Measurements from ENCODE around the gene RAET1G.

RAET1G gene

GRCh38 chr6:149876241-149876933, 46.5 kb downstream of the RAET1G start:
- Histone ChIP-seq H2AFZ (ENCODE audit: insufficient read depth, low read length, poor library complexity) (no peak overlapping the region), H3K23ac (ENCODE audit: low read length) (no peak overlapping the region), H3K14ac (ENCODE audit: low read length) (no peak overlapping the region), H3K4me3 (ENCODE audit: low read depth, low read length) (no peak overlapping the region), H3K79me1 (ENCODE audit: low read length) (no peaks in the 10 kb centered on the region), H4K12ac (ENCODE audit: low read depth, low read length) (no peak overlapping the region), H3K9me3 (ENCODE audit: insufficient read depth, low read depth, low read length) (no peaks in the 10 kb centered on the region), H3K18ac (ENCODE audit: low read length) (no peak overlapping the region), H3K4ac (ENCODE audit: low read depth, low read length) (no peak overlapping the region), H3K9ac (ENCODE audit: low read length) (no peak overlapping the region), H2AK5ac (ENCODE audit: low read length) (no peak overlapping the region), H2BK5ac (ENCODE audit: low read depth, low read length, poor library complexity) (no peak overlapping the region), H3K27me3 (ENCODE audit: insufficient read depth, low read length) (no peaks in the 10 kb centered on the region), H3K27ac (ENCODE audit: low read depth, low read length) (no peak overlapping the region), H4K91ac (ENCODE audit: low read depth, low read length) (no peak overlapping the region), H4K8ac (ENCODE audit: low read depth, low read length) (no peak overlapping the region), H3K4me1 (ENCODE audit: control insufficient read depth in 1 of 2, insufficient read depth in 2 of 2, low read length in 2 of 2) (no peaks in the 10 kb centered on the region), H3K4me2 (ENCODE audit: low read length) (no peak overlapping the region), H2BK12ac (ENCODE audit: low read length) (no peak overlapping the region), H2BK120ac (ENCODE audit: insufficient read depth, low read length, poor library complexity) (no peak overlapping the region), H3K36me3 (ENCODE audit: control insufficient read depth in 1 of 2, insufficient read depth in 2 of 2, low read length in 2 of 2) (no peaks in the 10 kb centered on the region), H3K79me2 (ENCODE audit: control insufficient read depth, insufficient read depth, low read length, poor library complexity) (no peaks in the 10 kb centered on the region)
- WGBS (ENCODE audit: extremely low coverage, insufficient coverage, insufficient read length): no CpG with 5 or more reads among the region's 3 CpGs
- DNase-seq: no peak

DNA sequence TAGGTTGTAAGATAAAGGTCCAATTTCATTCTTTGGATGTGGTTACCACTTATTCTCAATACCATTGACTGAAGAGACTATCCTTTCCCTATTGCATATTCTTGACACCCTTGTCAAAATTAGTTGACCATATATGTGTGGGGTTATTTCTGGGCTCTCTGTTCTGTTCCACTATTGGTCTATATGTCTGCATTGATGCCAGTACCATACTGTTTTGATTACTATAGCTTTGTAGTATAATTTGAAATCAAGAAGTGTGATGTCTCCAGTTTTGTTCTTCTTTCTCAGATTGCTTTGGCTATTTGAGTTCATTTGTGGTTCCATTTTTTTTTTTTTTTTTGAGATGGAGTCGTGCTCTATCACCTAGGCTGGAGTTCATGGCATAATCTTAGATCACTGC, 50.7 kb downstream of the RAET1G start:
- Histone ChIP-seq H3K4me1 (ENCODE audit: control insufficient read depth in 1 of 2, insufficient read depth in 2 of 2, low read length in 2 of 2) (no peaks in the 10 kb centered on the region), H3K4ac (ENCODE audit: low read depth, low read length) (no peak overlapping the region), H3K27ac (ENCODE audit: low read depth, low read length) (no peak overlapping the region), H4K8ac (ENCODE audit: low read depth, low read length) (no peak overlapping the region), H3K23ac (ENCODE audit: low read length) (no peak overlapping the region), H2BK5ac (ENCODE audit: low read depth, low read length, poor library complexity) (no peak overlapping the region), H3K79me1 (ENCODE audit: low read length) (no peaks in the 10 kb centered on the region), H4K91ac (ENCODE audit: low read depth, low read length) (no peak overlapping the region), H2AK5ac (ENCODE audit: low read length) (no peak overlapping the region), H3K18ac (ENCODE audit: low read length) (no peak overlapping the region), H3K9ac (ENCODE audit: low read length) (no peak overlapping the region), H2BK12ac (ENCODE audit: low read length) (no peak overlapping the region), H4K12ac (ENCODE audit: low read depth, low read length) (no peak overlapping the region), H3K36me3 (ENCODE audit: control insufficient read depth in 1 of 2, insufficient read depth in 2 of 2, low read length in 2 of 2) (no peaks in the 10 kb centered on the region), H3K4me3 (ENCODE audit: low read depth, low read length) (no peak overlapping the region), H3K9me3 (ENCODE audit: insufficient read depth, low read depth, low read length) (no peaks in the 10 kb centered on the region), H3K27me3 (ENCODE audit: insufficient read depth, low read length) (no peaks in the 10 kb centered on the region), H3K14ac (ENCODE audit: low read length) (no peak overlapping the region), H2BK120ac (ENCODE audit: insufficient read depth, low read length, poor library complexity) (no peak overlapping the region), H3K4me2 (ENCODE audit: low read length) (no peak overlapping the region), H2AFZ (ENCODE audit: insufficient read depth, low read length, poor library complexity) (no peak overlapping the region), H3K79me2 (ENCODE audit: control insufficient read depth, insufficient read depth, low read length, poor library complexity) (no peaks in the 10 kb centered on the region)
- no peak for DNase-seq
- WGBS (ENCODE audit: extremely low coverage, insufficient coverage, insufficient read length): no CpG with 5 or more reads among the region's 1 CpG

GRCh38 chr6:149871182-149871581, 51.7 kb downstream of the RAET1G start:
- Histone ChIP-seq H3K9ac (ENCODE audit: low read length) (no peak overlapping the region), H3K4ac (ENCODE audit: low read depth, low read length) (no peak overlapping the region), H4K12ac (ENCODE audit: low read depth, low read length) (no peak overlapping the region), H4K8ac (ENCODE audit: low read depth, low read length) (no peak overlapping the region), H2BK120ac (ENCODE audit: insufficient read depth, low read length, poor library complexity) (no peak overlapping the region), H3K79me1 (ENCODE audit: low read length) (no peaks in the 10 kb centered on the region), H3K27ac (ENCODE audit: low read depth, low read length) (no peak overlapping the region), H2BK12ac (ENCODE audit: low read length) (no peak overlapping the region), H3K9me3 (ENCODE audit: insufficient read depth, low read depth, low read length) (no peaks in the 10 kb centered on the region), H3K36me3 (ENCODE audit: control insufficient read depth in 1 of 2, insufficient read depth in 2 of 2, low read length in 2 of 2) (no peaks in the 10 kb centered on the region), H3K14ac (ENCODE audit: low read length) (no peak overlapping the region), H4K91ac (ENCODE audit: low read depth, low read length) (no peak overlapping the region), H2BK5ac (ENCODE audit: low read depth, low read length, poor library complexity) (no peak overlapping the region), H3K23ac (ENCODE audit: low read length) (no peak overlapping the region), H2AFZ (ENCODE audit: insufficient read depth, low read length, poor library complexity) (no peak overlapping the region), H3K79me2 (ENCODE audit: control insufficient read depth, insufficient read depth, low read length, poor library complexity) (no peaks in the 10 kb centered on the region), H2AK5ac (ENCODE audit: low read length) (no peak overlapping the region), H3K18ac (ENCODE audit: low read length) (no peak overlapping the region), H3K27me3 (ENCODE audit: insufficient read depth, low read length) (no peaks in the 10 kb centered on the region), H3K4me1 (ENCODE audit: control insufficient read depth in 1 of 2, insufficient read depth in 2 of 2, low read length in 2 of 2) (no peaks in the 10 kb centered on the region), H3K4me2 (ENCODE audit: low read length) (no peak overlapping the region), H3K4me3 (ENCODE audit: low read depth, low read length) (no peak overlapping the region)
- DNase-seq: no peak
- no CpG with 5 or more reads among the region's 2 CpGs for WGBS (ENCODE audit: extremely low coverage, insufficient coverage, insufficient read length)

- Histone ChIP-seq H2AFZ (ENCODE audit: insufficient read depth, low read length, poor library complexity) (no peak overlapping the region), H3K9me3 (ENCODE audit: insufficient read depth, low read depth, low read length) (no peaks in the 10 kb centered on the region)
These were observed 53.5 kb downstream of the RAET1G start for GRCh38 chr6:149869275-149869892.

More at GRCh38 chr6:149869275-149869892, 53.5 kb downstream of the RAET1G start:
- H3K27me3 ChIP-seq (ENCODE audit: insufficient read depth, low read length): no peaks in the 10 kb centered on the region
- H4K91ac ChIP-seq (ENCODE audit: low read depth, low read length): no peak overlapping the region
- no peak overlapping the region for H2BK5ac ChIP-seq (ENCODE audit: low read depth, low read length, poor library complexity)
- H4K12ac ChIP-seq (ENCODE audit: low read depth, low read length): no peak overlapping the region
- H3K27ac ChIP-seq (ENCODE audit: low read depth, low read length): no peak overlapping the region
- H2BK12ac ChIP-seq (ENCODE audit: low read length): no peak overlapping the region
- H3K36me3 ChIP-seq (ENCODE audit: control insufficient read depth in 1 of 2, insufficient read depth in 2 of 2, low read length in 2 of 2): no peaks in the 10 kb centered on the region
- no CpG with 5 or more reads among the region's 10 CpGs for WGBS (ENCODE audit: extremely low coverage, insufficient coverage, insufficient read length)
- H3K4me2 ChIP-seq (ENCODE audit: low read length): no peak overlapping the region
- no peak overlapping the region for H3K9ac ChIP-seq (ENCODE audit: low read length)
- H3K4me3 ChIP-seq (ENCODE audit: low read depth, low read length): no peak overlapping the region
- no peak overlapping the region for H2BK120ac ChIP-seq (ENCODE audit: insufficient read depth, low read length, poor library complexity)
- H3K4ac ChIP-seq (ENCODE audit: low read depth, low read length): no peak overlapping the region
- H3K14ac ChIP-seq (ENCODE audit: low read length): no peak overlapping the region
- no peak overlapping the region for H3K18ac ChIP-seq (ENCODE audit: low read length)
- H2AK5ac ChIP-seq (ENCODE audit: low read length): no peak overlapping the region
- H4K8ac ChIP-seq (ENCODE audit: low read depth, low read length): no peak overlapping the region
- no peak for DNase-seq
- H3K79me2 ChIP-seq (ENCODE audit: control insufficient read depth, insufficient read depth, low read length, poor library complexity): no peaks in the 10 kb centered on the region
- peaks cover 2% of the 10 kb centered on the region in 2 experiments for H3K4me1 ChIP-seq (ENCODE audit: control insufficient read depth in 1 of 2, insufficient read depth in 2 of 2, low read length in 2 of 2)
- no peak overlapping the region for H3K23ac ChIP-seq (ENCODE audit: low read length)
- H3K79me1 ChIP-seq (ENCODE audit: low read length): no peaks in the 10 kb centered on the region
